SH-SY5Y (cell line): Measurements from ENCODE around the gene KCNT2.

Experiments used
- GATA2 ChIP-seq: IDR thresholded peaks from 2 replicates; pipeline ENCODE4 v1.6.1; 2011; ENCODE audit warnings: mild to moderate bottlenecking, low read depth, low read length
- GATA3 ChIP-seq: IDR thresholded peaks from 2 replicates; pipeline ENCODE4 v1.6.1; 2011; ENCODE audit warnings: low read depth, mild to moderate bottlenecking, low read length, moderate library complexity

GRCh38 chr1:196355206-196355786 is 252.9 kb downstream of the KCNT2 start:
- TF ChIP-seq GATA2 (no peak), GATA3 (no peak)
